ENCODE measurements around the gene GZMH.
"Not testable (repeated sequence)": the region's sequence is repeated elsewhere in the genome, so short reads cannot be mapped to it uniquely, and the experiment has no call there.

Gene GZMH

DNA sequence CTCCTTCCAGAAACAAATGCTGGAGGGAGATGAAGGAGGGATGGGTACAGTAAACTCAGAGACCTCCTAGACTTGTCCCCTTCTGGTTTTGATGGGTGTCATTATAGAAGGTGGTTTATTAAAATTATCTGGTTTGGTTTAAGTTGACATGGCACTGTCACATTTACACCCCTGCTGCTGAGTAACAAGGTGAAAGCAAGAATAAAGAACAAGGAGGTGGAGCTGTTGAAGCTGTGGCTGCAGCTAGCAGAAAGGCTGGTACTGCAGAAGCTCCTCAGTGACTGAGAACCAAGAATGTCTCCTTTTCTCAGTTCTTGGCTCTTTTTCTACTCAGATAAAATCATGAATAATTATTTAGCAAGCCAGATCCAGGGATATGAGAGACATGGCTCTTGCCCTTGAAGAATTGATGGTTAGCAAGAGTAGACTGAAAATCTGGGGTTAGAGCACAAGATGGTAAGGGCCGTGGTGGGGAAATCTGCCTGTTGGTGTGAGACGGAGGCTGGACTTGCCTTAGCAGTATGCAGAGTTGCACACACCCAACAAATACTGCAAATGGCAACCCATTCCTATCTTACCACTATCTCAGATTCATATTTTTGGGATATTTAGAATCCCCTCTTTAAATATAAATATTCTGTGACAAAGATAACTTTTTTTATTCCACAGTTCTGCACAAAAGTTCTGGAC is at the start of gene GZMH:
TSS of gene GZMH (minus strand) at position 31 of the 690 bp plus-strand sequence. CDS start 72 bp downstream, outside the sequence.
- Mint-ChIP-seq H3K27me3 (no peaks in the 10 kb centered on the region), H3K36me3 (no peaks in the 10 kb centered on the region), H3K9me3 (no peaks in the 10 kb centered on the region), H3K27ac (peak within 1 kb of the TSS; percentile 15), H3K4me1 (peaks cover 63% of the 10 kb centered on the region), H3K4me3 (no peak within 1 kb of the TSS)
- ATAC-seq, result peak; percentile 42

GRCh38 chr14:24648361-24648760 is 38.9 kb upstream of the GZMH start:
- ATAC-seq, H3K27me3 Mint-ChIP-seq, H3K9me3 Mint-ChIP-seq, H3K4me3 Mint-ChIP-seq, H3K27ac Mint-ChIP-seq: not testable (repeated sequence)
- Mint-ChIP-seq H3K36me3 (peaks cover 13% of the 10 kb centered on the region), H3K4me1 (peaks cover 28% of the 10 kb centered on the region)

DNA sequence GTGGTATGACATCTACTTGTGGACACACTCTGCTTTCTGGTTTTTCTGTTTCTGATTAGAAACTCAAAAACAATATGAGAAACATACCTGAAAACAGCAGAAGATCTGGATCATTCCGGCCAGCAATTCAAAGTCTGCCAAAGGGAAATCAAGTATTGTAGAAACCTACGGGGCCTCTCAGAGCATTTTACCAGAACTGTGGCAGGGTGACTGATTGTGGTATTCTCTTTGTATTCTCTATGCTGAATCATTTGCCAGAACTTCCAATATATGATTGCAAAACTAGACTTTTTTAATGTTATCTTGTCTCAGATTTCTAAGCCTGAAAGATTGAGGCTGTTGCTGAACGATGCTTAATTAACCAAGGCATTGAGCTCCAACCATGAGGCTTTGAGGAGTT is 30.4 kb upstream of the GZMH start:
- H3K4me1 Mint-ChIP-seq, result peaks cover 7% of the 10 kb centered on the region
- no peak overlapping the region for H3K27ac Mint-ChIP-seq
- ATAC-seq, result no peak
- no peak overlapping the region for H3K4me3 Mint-ChIP-seq
- H3K36me3 Mint-ChIP-seq, result no peaks in the 10 kb centered on the region
- no peaks in the 10 kb centered on the region for H3K9me3 Mint-ChIP-seq
- H3K27me3 Mint-ChIP-seq, result peaks cover 6% of the 10 kb centered on the region

- Mint-ChIP-seq H3K4me1 (peaks cover under 1% of the 10 kb centered on the region), H3K9me3 (no peaks in the 10 kb centered on the region), H3K36me3 (no peaks in the 10 kb centered on the region), H3K27ac (no peak overlapping the region), H3K27me3 (peaks cover 6% of the 10 kb centered on the region), H3K4me3 (no peak overlapping the region)
- no peak for ATAC-seq
These were observed 29.8 kb upstream of the GZMH start for GRCh38 chr14:24639270-24639669.

- Mint-ChIP-seq H3K27ac (no peak within 1 kb of the TSS), H3K9me3 (no peaks in the 10 kb centered on the region), H3K4me3 (no peak within 1 kb of the TSS), H3K27me3 (no peaks in the 10 kb centered on the region), H3K36me3 (no peaks in the 10 kb centered on the region), H3K4me1 (no peaks in the 10 kb centered on the region)
- ATAC-seq, result peak; percentile 56
These were observed 24.7 kb upstream of the GZMH start, which contains the start of gene GZMB for GRCh38 chr14:24634158-24634557. GZMB (minus strand) TSS chr14:24634190; CDS start chr14:24634160, 30 bp downstream.

GRCh38 chr14:24633353-24633752 is 23.9 kb upstream of the GZMH start:
- Mint-ChIP-seq H3K4me1 (no peaks in the 10 kb centered on the region), H3K27me3 (no peaks in the 10 kb centered on the region), H3K4me3 (no peak overlapping the region), H3K27ac (no peak overlapping the region), H3K36me3 (no peaks in the 10 kb centered on the region), H3K9me3 (no peaks in the 10 kb centered on the region)
- ATAC-seq, result no peak

DNA sequence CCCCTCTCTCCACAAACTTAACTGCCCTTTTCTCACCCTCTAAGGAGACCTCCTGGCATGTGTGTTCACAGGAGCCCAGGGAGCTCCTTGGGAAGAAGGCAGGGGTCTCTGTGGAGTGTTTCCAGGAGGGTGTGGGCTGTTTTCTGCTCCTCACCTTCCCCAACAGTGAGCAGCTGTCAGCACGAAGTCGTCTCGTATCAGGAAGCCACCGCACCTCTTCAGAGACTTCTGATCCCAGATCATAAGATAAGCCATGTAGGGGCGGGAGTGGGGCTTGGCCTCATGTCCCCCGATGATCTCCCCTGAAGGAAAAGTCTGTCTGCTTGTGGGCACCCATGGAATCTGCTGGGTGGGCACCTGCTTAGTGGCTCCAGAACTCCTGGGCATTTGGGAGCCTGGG is 23.3 kb upstream of the GZMH start:
- no peaks in the 10 kb centered on the region for H3K4me1 Mint-ChIP-seq
- no peak overlapping the region for H3K4me3 Mint-ChIP-seq
- H3K36me3 Mint-ChIP-seq, result no peaks in the 10 kb centered on the region
- no peaks in the 10 kb centered on the region for H3K9me3 Mint-ChIP-seq
- no peak overlapping the region for H3K27ac Mint-ChIP-seq
- no peak for ATAC-seq
- no peaks in the 10 kb centered on the region for H3K27me3 Mint-ChIP-seq

GRCh38 chr14:24632336-24632735 is 22.9 kb upstream of the GZMH start:
- no peak overlapping the region for H3K4me3 Mint-ChIP-seq
- no peaks in the 10 kb centered on the region for H3K9me3 Mint-ChIP-seq
- no peak overlapping the region for H3K27ac Mint-ChIP-seq
- H3K36me3 Mint-ChIP-seq, result no peaks in the 10 kb centered on the region
- H3K4me1 Mint-ChIP-seq, result no peaks in the 10 kb centered on the region
- H3K27me3 Mint-ChIP-seq, result no peaks in the 10 kb centered on the region
- ATAC-seq, result no peak

DNA sequence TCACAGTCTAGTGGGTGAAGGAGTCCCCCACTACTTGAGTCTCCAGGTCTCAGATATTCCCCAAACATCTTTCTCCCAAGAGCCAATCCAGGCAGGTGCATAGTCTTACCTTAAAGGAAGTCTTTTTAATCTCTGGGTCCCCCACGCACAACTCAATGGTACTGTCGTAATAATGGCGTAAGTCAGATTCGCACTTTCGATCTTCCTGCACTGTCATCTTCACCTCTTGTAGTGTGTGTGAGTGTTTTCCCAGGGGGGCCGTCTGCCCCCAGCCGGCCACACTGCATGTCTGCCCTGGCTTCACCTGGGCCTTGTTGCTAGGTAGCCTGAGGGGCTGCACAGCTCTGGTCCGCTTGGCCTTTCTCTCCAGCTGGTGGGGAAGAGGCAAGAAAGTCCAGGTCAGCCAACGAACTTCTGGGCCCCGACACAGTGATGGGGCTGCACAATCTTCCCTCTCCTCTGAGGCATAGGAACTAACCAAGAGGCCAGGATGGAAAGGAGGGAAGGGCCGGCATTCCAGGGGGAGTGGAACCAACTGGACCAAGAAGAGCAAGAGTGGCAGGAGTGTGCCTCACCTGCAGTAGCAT is 22.4 kb upstream of the GZMH start:
- no peak for ATAC-seq
- Mint-ChIP-seq H3K4me1 (no peaks in the 10 kb centered on the region), H3K27ac (no peak overlapping the region), H3K9me3 (no peaks in the 10 kb centered on the region), H3K27me3 (no peaks in the 10 kb centered on the region), H3K4me3 (no peak overlapping the region), H3K36me3 (no peaks in the 10 kb centered on the region)

DNA sequence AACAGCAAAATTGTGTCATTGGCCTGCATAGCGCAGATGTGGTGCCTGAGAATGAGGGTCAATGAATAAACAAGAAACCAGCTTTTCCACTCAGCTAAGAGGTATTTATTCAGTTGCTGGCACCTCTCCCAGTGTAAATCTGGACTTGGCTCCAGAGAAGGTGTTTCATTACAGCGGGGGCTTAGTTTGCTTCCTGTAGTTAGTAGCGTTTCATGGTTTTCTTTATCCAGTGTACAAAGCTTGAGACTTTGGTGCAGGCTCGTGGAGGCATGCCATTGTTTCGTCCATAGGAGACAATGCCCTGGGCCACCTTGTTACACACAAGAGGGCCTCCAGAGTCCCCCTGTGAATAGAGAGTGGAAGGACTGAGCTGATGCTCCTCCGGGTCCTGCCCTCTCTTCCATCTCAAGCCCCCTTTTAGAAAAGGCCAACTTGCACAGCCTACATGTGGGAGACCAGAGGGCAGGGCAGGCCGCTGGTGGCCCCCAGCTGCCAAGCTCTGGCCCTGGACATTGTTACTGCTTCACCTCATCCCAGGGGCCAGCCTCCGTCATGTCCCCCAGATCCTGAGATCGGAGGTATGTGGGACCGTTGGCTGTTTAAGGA is 21.5 kb upstream of the GZMH start:
- Mint-ChIP-seq H3K27ac (no peak overlapping the region), H3K4me1 (no peaks in the 10 kb centered on the region)
- ATAC-seq, result no peak

DNA sequence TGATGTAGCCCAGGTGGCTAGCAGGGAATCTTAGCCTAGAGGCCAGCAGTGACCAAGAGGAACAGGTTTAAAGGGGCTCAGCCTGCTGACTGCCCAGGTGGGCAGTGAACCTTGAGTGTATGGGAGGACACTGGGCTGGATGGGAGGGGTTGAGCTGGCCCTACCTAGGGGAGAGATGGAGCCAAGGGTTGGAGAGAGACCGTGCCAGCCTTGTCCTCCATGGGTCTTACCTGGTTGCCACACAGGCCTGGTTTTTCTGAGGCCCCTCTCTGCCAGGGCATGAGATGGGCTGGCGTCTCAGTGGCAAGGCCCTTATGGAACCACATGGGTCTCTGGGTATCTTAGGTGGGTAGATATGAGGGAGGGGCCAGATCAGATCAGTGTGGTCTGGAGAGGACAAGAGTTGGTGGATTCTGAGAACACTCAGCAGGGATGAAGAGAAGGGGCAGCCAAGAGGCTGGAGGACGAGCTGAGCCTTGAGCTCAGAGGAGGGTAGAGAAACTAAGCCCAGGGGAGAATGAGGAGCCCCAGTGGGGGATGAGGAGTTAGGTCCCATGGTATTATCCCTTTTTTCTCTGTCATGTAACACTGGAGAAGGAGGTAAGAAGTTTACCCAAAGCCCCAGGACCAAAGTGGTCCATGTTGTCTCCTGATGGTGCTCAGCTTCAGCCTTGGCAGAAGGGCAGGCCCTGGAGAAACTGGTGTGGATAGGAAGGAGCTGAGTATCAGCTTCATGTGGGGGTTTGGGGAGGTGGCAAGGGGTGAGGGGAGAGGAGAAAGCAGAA is 20.8 kb upstream of the GZMH start:
- Mint-ChIP-seq H3K36me3 (no peaks in the 10 kb centered on the region), H3K9me3 (no peaks in the 10 kb centered on the region), H3K27me3 (no peaks in the 10 kb centered on the region), H3K4me3 (no peak overlapping the region), H3K27ac (no peak overlapping the region), H3K4me1 (no peaks in the 10 kb centered on the region)
- ATAC-seq, result no peak

More for the DNA sequence above, 21.5 kb upstream of the GZMH start:
- Mint-ChIP-seq H3K9me3 (no peaks in the 10 kb centered on the region), H3K36me3 (no peaks in the 10 kb centered on the region), H3K4me3 (no peak overlapping the region), H3K27me3 (no peaks in the 10 kb centered on the region)

- H3K27ac Mint-ChIP-seq, result no peak overlapping the region
These were observed 20.0 kb upstream of the GZMH start for GRCh38 chr14:24629521-24629920.

DNA sequence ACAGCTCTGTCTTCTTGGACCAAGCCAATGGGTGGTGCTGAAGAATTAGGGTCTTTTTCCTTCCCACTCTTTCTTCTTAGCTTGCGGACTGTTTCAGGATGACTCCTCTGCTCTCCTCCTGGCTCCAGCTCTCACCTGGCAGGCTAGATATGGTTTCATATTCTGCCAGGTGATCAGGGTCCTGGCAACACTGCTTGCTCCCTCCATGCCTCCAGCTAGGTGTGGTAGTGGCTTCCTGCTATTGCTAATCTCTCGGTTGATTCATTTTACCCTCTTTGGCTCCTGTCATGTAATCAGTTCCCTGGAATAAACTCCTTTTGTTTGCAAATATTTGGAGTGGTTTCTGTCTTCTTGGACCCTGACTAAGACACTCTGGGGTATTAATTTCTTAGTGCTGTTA is 4.3 kb upstream of the GZMH start:
- Mint-ChIP-seq H3K27me3 (no peaks in the 10 kb centered on the region), H3K36me3 (no peaks in the 10 kb centered on the region), H3K9me3 (peaks cover 2% of the 10 kb centered on the region), H3K4me1 (peaks cover 28% of the 10 kb centered on the region), H3K4me3 (no peak overlapping the region), H3K27ac (no peak overlapping the region)
- ATAC-seq, result no peak

More at GRCh38 chr14:24629521-24629920, 20.0 kb upstream of the GZMH start:
- no peaks in the 10 kb centered on the region for H3K36me3 Mint-ChIP-seq
- H3K9me3 Mint-ChIP-seq, result no peaks in the 10 kb centered on the region
- no peaks in the 10 kb centered on the region for H3K4me1 Mint-ChIP-seq
- ATAC-seq, result no peak
- H3K4me3 Mint-ChIP-seq, result no peak overlapping the region
- no peaks in the 10 kb centered on the region for H3K27me3 Mint-ChIP-seq

- Mint-ChIP-seq H3K4me3 (no peak overlapping the region), H3K4me1 (peaks cover 33% of the 10 kb centered on the region), H3K9me3 (no peaks in the 10 kb centered on the region), H3K36me3 (no peaks in the 10 kb centered on the region), H3K27me3 (no peaks in the 10 kb centered on the region), H3K27ac (no peak overlapping the region)
- ATAC-seq, result peak; percentile 22
These were observed 3.8 kb upstream of the GZMH start for GRCh38 chr14:24613241-24613640.

DNA sequence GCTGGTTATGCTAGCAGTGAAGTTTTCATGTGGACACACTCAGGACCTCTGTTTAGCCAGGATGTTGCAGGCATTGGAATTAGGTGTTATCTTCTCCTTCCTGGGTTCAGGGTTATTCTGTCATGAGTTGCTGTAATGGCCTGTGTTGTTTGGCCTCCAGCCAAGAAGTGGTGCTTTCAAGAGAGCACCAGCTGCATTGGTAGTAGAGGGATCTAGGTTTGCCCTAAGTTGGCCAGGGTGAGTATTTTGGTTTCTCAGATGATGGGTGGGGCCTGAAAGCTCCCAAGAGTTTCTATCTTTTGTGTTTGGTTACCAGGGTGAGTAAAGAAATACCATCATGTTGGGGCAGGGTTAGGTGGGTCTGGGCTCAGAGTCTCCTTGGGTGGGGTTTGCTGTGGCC is 2.7 kb upstream of the GZMH start:
- Mint-ChIP-seq H3K9me3 (no peaks in the 10 kb centered on the region), H3K4me1 (peaks cover 43% of the 10 kb centered on the region), H3K27me3 (no peaks in the 10 kb centered on the region), H3K4me3 (no peak overlapping the region), H3K27ac (no peak overlapping the region), H3K36me3 (no peaks in the 10 kb centered on the region)
- ATAC-seq, result no peak

All from stimulated activated memory B cell treated with anti-CD40 and anti-IgM and Interleukin-4, amounts not matched to agents 10 μg/mL and 1 μg/mL and 100 μg/mL, for 72 hours (primary cell).